SK-N-MC (cell line): ENCODE results near the gene NALCN.

Source experiments
- EZH2 ChIP-seq: fragments of 200-600 bp; sonication (generic); IDR thresholded peaks from one replicate; pipeline ENCODE4 v1.6.1; 2017; ENCODE audit warnings: antibody characterized with exemption
- FOXP2 ChIP-seq: optimal IDR thresholded peaks from 2 replicates; pipeline ENCODE3; 2011; ENCODE audit warnings: mild to moderate bottlenecking, moderate library complexity; ENCODE audit not compliant: insufficient read depth; ENCODE audit errors: extremely low read length, control extremely low read depth
- POLR2AphosphoS5 ChIP-seq: IDR thresholded peaks from 2 replicates; pipeline ENCODE4 v1.6.1; 2012; ENCODE audit warnings: mild to moderate bottlenecking, low read depth, low read length, borderline replicate concordance

- TF ChIP-seq EZH2 (no peak), POLR2AphosphoS5 (no peak), FOXP2 (no peak)
Measured at GRCh38 chr13:101360525-101360924, 55.8 kb downstream of the NALCN start.
